ENCODE measurements around the gene CHD1. TPM values are rescaled to one million over a fixed set of nuclear protein-coding genes. Genes with fewer than 3 reads are reported as not detected.

The CHD1 gene
- total RNA-seq, 1 experiment from 2014 or later = 36.5 TPM

- BruUV-seq (replicated peaks) = no TSS peak
- DNase-seq (ENCODE audit: low read depth, low spot score) = no peak
- Histone ChIP-seq H3K9me3 (ENCODE audit: control insufficient read depth, insufficient read depth, low read depth, low read length) (no peaks in the 10 kb centered on the region), H3K4me3 (ENCODE audit: low read depth in 2 of 2, low read length in 2 of 2) (no peak overlapping the region), H3K4me1 (ENCODE audit: control insufficient read depth, insufficient read depth, low read length) (no peaks in the 10 kb centered on the region), H3K36me3 (ENCODE audit: control insufficient read depth, insufficient read depth, low read length) (peaks cover 68% of the 10 kb centered on the region), H3K27ac (ENCODE audit: low read length) (no peak overlapping the region), H3K27me3 (ENCODE audit: control insufficient read depth, insufficient read depth, low read length) (no peaks in the 10 kb centered on the region)
- in situ Hi-C loops (cut with HindIII; ENCODE audit: low pct_unique_long_range_greater_than_20kb, low sequenced_read_pairs) (no loop called here), intact Hi-C loops (cut with micrococcal nuclease; ENCODE audit: unreplicated experiment) (no loop called here)
- no peak for TF ChIP-seq SIN3A (IDR thresholded peaks at IDR 0.05; ENCODE audit: borderline replicate concordance, insufficient read depth, low read depth, low read length)
- TF ChIP-seq TCF7L2 (IDR thresholded peaks at IDR 0.05; ENCODE audit: low read depth, low read length) = no peak
- TF ChIP-seq REST (IDR thresholded peaks at IDR 0.05; ENCODE audit: insufficient read depth in 1 of 2, low read depth in 2 of 2, low read length in 1 of 2) = no peak
- TF ChIP-seq POLR2AphosphoS5 (IDR thresholded peaks at IDR 0.05; ENCODE audit: low read depth, low read length) = no peak
- TF ChIP-seq CTCF (IDR thresholded peaks at IDR 0.05) = no peak
- ATAC-seq = no peak
- CTCF ChIA-PET = no interaction called here
- POLR2A ChIA-PET = no interaction called here
These were observed 51.2 kb downstream of the CHD1 start for GRCh38 chr5:98877600-98877999.

GRCh38 chr5:98872674-98873073 is 56.1 kb downstream of the CHD1 start:
- H3K27me3 ChIP-seq (ENCODE audit: control insufficient read depth, insufficient read depth, low read length) = no peaks in the 10 kb centered on the region
- no peaks in the 10 kb centered on the region for H3K9me3 ChIP-seq (ENCODE audit: control insufficient read depth, insufficient read depth, low read depth, low read length)
- H3K36me3 ChIP-seq (ENCODE audit: control insufficient read depth, insufficient read depth, low read length) = peaks cover 70% of the 10 kb centered on the region
- no TSS peak for BruUV-seq (replicated peaks)
- in situ Hi-C loops (cut with HindIII; ENCODE audit: low pct_unique_long_range_greater_than_20kb, low sequenced_read_pairs) (no loop called here), intact Hi-C loops (cut with micrococcal nuclease; ENCODE audit: unreplicated experiment) (no loop called here)
- H3K4me1 ChIP-seq (ENCODE audit: control insufficient read depth, insufficient read depth, low read length) = no peaks in the 10 kb centered on the region
- TF ChIP-seq SIN3A (IDR thresholded peaks at IDR 0.05; ENCODE audit: borderline replicate concordance, insufficient read depth, low read depth, low read length) (no peak), POLR2AphosphoS5 (IDR thresholded peaks at IDR 0.05; ENCODE audit: low read depth, low read length) (no peak), REST (IDR thresholded peaks at IDR 0.05; ENCODE audit: insufficient read depth in 1 of 2, low read depth in 2 of 2, low read length in 1 of 2) (no peak), TCF7L2 (IDR thresholded peaks at IDR 0.05; ENCODE audit: low read depth, low read length) (no peak), CTCF (IDR thresholded peaks at IDR 0.05) (no peak)
- DNase-seq (ENCODE audit: low read depth, low spot score) (no peak), ATAC-seq (no peak)
- CTCF ChIA-PET = no interaction called here
- H3K27ac ChIP-seq (ENCODE audit: low read length) = no peak overlapping the region
- H3K4me3 ChIP-seq (ENCODE audit: low read depth in 2 of 2, low read length in 2 of 2) = no peak overlapping the region
- POLR2A ChIA-PET = no interaction called here

Data from Panc1 (cell line).